Measurements from ENCODE around the gene NPTXR. TPM values are rescaled to one million over a fixed set of nuclear protein-coding genes. Genes with fewer than 3 reads are reported as not detected.

NPTXR gene
- total RNA-seq, 2 experiments from 2014 or later, result 0.08 TPM; not detected in 1

DNA sequence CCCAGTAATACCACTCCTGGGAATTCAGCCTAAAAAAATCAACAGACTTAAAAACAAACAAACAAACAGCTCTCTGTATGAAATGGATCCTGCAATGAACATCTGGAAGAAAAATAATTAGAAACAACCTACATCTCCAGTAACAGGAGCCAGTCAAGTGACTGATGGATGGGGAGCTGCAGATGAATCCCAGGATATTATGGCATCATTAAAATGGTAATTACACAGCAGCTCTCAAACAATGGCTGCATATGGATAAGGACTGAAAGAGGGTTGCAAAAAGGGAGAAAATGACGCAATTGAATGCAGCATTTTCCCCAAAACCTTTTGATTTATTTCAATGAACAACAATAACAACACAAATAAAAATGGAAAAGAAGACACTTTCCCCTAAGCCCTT is 4.1 kb downstream of the NPTXR start:
- Histone ChIP-seq H3K79me2 (ENCODE audit: insufficient read depth, low read depth, low read length) (no peaks in the 10 kb centered on the region), H3K4me3 (ENCODE audit: low read depth, low read length, poor library complexity, severe bottlenecking) (no peak overlapping the region), H3K4me2 (ENCODE audit: low read length) (no peak overlapping the region), H3K9me3 (ENCODE audit: low read length) (no peaks in the 10 kb centered on the region), H3K27ac (ENCODE audit: low read depth, low read length, poor library complexity, severe bottlenecking) (no peak overlapping the region), H4K20me1 (ENCODE audit: insufficient read depth, low read length) (no peaks in the 10 kb centered on the region; the same call in 1 of the 2 replicates), H3K36me3 (ENCODE audit: insufficient read depth, low read length) (no peaks in the 10 kb centered on the region), H3K9me2 (ENCODE audit: insufficient read depth, low read length) (no peaks in the 10 kb centered on the region), H3K4me1 (ENCODE audit: insufficient read depth, low read length, poor library complexity, severe bottlenecking) (no peaks in the 10 kb centered on the region), H2AFZ (ENCODE audit: low read length) (no peak overlapping the region)
- DNase-seq (ENCODE audit: low spot score), result no peak
- no TSS peak for BruUV-seq (replicated peaks)
- intact Hi-C loops (cut with micrococcal nuclease; ENCODE audit: unreplicated experiment), result no loop called here
- TF ChIP-seq, protein P1, sequence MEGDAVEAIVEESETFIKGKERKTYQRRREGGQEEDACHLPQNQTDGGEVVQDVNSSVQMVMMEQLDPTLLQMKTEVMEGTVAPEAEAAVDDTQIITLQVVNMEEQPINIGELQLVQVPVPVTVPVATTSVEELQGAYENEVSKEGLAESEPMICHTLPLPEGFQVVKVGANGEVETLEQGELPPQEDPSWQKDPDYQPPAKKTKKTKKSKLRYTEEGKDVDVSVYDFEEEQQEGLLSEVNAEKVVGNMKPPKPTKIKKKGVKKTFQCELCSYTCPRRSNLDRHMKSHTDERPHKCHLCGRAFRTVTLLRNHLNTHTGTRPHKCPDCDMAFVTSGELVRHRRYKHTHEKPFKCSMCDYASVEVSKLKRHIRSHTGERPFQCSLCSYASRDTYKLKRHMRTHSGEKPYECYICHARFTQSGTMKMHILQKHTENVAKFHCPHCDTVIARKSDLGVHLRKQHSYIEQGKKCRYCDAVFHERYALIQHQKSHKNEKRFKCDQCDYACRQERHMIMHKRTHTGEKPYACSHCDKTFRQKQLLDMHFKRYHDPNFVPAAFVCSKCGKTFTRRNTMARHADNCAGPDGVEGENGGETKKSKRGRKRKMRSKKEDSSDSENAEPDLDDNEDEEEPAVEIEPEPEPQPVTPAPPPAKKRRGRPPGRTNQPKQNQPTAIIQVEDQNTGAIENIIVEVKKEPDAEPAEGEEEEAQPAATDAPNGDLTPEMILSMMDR (conservative IDR thresholded peaks at IDR 0.05; ENCODE audit: low read length), result no peak
- ChIA-PET CTCF (ENCODE audit: unreplicated experiment) (no interaction called here), POLR2A (no interaction called here)

DNA sequence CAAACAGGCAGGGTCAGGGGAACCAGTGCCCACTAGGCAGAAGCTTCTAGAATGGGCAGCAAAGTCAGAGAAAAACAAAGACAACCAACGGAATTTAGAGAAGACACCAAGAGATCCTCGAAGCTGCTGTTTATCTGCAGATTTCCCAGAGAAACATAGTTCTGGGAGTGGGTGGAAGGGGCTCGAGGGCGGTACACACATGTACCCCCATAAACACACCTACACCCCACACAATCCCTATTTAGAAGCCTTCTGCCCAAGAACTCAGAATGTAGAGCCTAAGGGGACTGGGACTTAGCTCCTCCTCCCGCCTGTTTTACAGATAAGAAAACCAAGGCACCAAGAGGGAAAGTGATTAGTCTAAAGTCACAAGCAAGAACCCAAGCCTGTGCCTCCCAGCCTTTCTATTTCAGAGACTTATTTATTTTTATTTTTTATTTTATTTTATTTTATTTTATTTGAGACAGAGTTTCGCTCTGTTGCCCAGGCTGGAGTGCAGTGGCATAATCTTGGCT is 6.4 kb downstream of the NPTXR start:
- H3K9me2 ChIP-seq (ENCODE audit: insufficient read depth, low read length), result no peaks in the 10 kb centered on the region
- no peak overlapping the region for H3K27ac ChIP-seq (ENCODE audit: low read depth, low read length, poor library complexity, severe bottlenecking)
- H3K36me3 ChIP-seq (ENCODE audit: insufficient read depth, low read length), result no peaks in the 10 kb centered on the region
- no peaks in the 10 kb centered on the region for H3K9me3 ChIP-seq (ENCODE audit: low read length)
- no peaks in the 10 kb centered on the region; the same call in 1 of the 2 replicates for H4K20me1 ChIP-seq (ENCODE audit: insufficient read depth, low read length)
- no peaks in the 10 kb centered on the region for H3K79me2 ChIP-seq (ENCODE audit: insufficient read depth, low read depth, low read length)
- H2AFZ ChIP-seq (ENCODE audit: low read length), result no peak overlapping the region
- intact Hi-C loops (cut with micrococcal nuclease; ENCODE audit: unreplicated experiment), result no loop called here
- ChIA-PET CTCF (ENCODE audit: unreplicated experiment) (no interaction called here), POLR2A (no interaction called here)
- H3K4me1 ChIP-seq (ENCODE audit: insufficient read depth, low read length, poor library complexity, severe bottlenecking), result no peaks in the 10 kb centered on the region
- no peak for DNase-seq (ENCODE audit: low spot score)
- no TSS peak for BruUV-seq (replicated peaks)
- TF ChIP-seq, protein P1 (conservative IDR thresholded peaks at IDR 0.05; ENCODE audit: low read length), result no peak
- no peak for TF ChIP-seq EZH2phosphoT487 (IDR thresholded peaks at IDR 0.05; ENCODE audit: borderline replicate concordance, low read depth, low read length)
- H3K4me3 ChIP-seq (ENCODE audit: low read depth, low read length, poor library complexity, severe bottlenecking), result no peak overlapping the region
- H3K4me2 ChIP-seq (ENCODE audit: low read length), result no peak overlapping the region

DNA sequence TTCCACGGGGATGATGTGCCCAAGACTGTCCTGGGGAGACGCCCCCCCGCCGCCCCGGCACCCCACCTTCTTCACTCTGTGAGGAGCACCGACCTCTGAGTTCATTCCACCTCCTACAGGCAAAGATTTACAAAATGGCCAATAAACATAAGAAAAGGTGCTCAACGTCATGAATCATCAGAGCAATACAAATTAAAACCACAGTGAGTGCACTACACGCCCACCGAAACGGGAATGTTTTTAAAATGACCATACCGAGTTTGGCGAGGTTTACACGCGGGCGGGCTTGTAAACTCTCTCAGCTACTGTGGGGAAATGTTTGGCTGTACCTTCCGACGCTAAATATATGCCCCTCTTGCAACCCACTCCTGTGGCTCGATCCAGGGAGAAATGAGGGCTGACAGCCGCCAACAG is 7.9 kb downstream of the NPTXR start:
- ChIA-PET CTCF (ENCODE audit: unreplicated experiment) (no interaction called here), POLR2A (no interaction called here)
- no TSS peak for BruUV-seq (replicated peaks)
- no peak overlapping the region for H3K27ac ChIP-seq (ENCODE audit: low read depth, low read length, poor library complexity, severe bottlenecking)
- intact Hi-C loops (cut with micrococcal nuclease; ENCODE audit: unreplicated experiment), result no loop called here
- no peaks in the 10 kb centered on the region for H3K9me3 ChIP-seq (ENCODE audit: low read length)
- no peaks in the 10 kb centered on the region for H3K36me3 ChIP-seq (ENCODE audit: insufficient read depth, low read length)
- DNase-seq (ENCODE audit: low spot score), result no peak
- no peaks in the 10 kb centered on the region for H3K79me2 ChIP-seq (ENCODE audit: insufficient read depth, low read depth, low read length)
- no peak for TF ChIP-seq EZH2phosphoT487 (IDR thresholded peaks at IDR 0.05; ENCODE audit: borderline replicate concordance, low read depth, low read length)
- TF ChIP-seq, protein P1 (conservative IDR thresholded peaks at IDR 0.05; ENCODE audit: low read length), result no peak
- H3K4me3 ChIP-seq (ENCODE audit: low read depth, low read length, poor library complexity, severe bottlenecking), result no peak overlapping the region
- H3K9me2 ChIP-seq (ENCODE audit: insufficient read depth, low read length), result no peaks in the 10 kb centered on the region
- no peak overlapping the region for H2AFZ ChIP-seq (ENCODE audit: low read length)
- no peaks in the 10 kb centered on the region; the same call in 1 of the 2 replicates for H4K20me1 ChIP-seq (ENCODE audit: insufficient read depth, low read length)
- no peak overlapping the region for H3K4me2 ChIP-seq (ENCODE audit: low read length)
- no peaks in the 10 kb centered on the region for H3K4me1 ChIP-seq (ENCODE audit: insufficient read depth, low read length, poor library complexity, severe bottlenecking)

Measured in OCI-LY7 (cell line).